ENCODE measurements around the gene FOXP1. TPM values are rescaled to one million over a fixed set of nuclear protein-coding genes. Genes with fewer than 3 reads are reported as not detected.

Gene FOXP1
- total RNA-seq, 1 donor from 2014 or later, result 107 TPM

DNA sequence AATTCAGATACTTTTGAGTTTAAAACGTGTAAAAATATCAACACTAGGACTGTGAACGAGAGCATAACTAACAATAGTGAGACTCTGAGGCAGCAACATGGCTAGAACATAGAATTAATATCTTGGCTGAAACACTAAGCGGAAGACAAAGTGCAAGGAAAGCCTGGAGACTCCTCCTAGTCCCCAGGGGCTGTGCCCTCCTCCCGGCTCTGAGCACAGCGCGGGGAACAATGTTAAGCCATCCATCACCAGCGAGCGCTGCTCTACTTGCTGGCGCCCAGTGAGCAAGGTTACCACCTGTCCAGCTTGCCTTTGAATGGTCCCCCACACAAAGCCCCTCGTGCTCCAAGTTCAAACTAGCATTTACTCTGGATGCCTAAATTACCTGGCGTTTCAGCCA, 436.9 kb downstream of the FOXP1 start:
- H3K27ac ChIP-seq (ENCODE audit: low read depth, low read length), result no peak overlapping the region
- H3K4me2 ChIP-seq (ENCODE audit: low read length), result no peak overlapping the region
- DNase-seq (ENCODE audit: low read depth), result no peak
- no peaks in the 10 kb centered on the region for H3K27me3 ChIP-seq (ENCODE audit: insufficient read depth, low read length)
- Mint-ChIP-seq H3K36me3 (ENCODE audit: low read depth, unreplicated experiment) (peaks cover 11% of the 10 kb centered on the region), H3K4me1 (ENCODE audit: low read depth, unreplicated experiment) (peaks cover 36% of the 10 kb centered on the region), H3K4me3 (ENCODE audit: unreplicated experiment) (no peak overlapping the region), H3K27ac (ENCODE audit: unreplicated experiment) (no peak overlapping the region), H3K27me3 (ENCODE audit: low read depth, unreplicated experiment) (no peaks in the 10 kb centered on the region), H3K9me3 (ENCODE audit: unreplicated experiment) (no peaks in the 10 kb centered on the region)
- no peak for FAIRE-seq
- peaks cover 7% of the 10 kb centered on the region for H3K79me2 ChIP-seq (ENCODE audit: insufficient read depth, low read length)
- H3K4me1 ChIP-seq (ENCODE audit: insufficient read depth, low read length), result peaks cover 9% of the 10 kb centered on the region
- no peak overlapping the region for H3K9ac ChIP-seq (ENCODE audit: low read length)
- no peak overlapping the region for H2AFZ ChIP-seq (ENCODE audit: low read depth, low read length)
- no peaks in the 10 kb centered on the region for H3K36me3 ChIP-seq (ENCODE audit: insufficient read depth, low read length)
- TF ChIP-seq EZH2 (IDR thresholded peaks at IDR 0.05; ENCODE audit: insufficient read depth, low read length), result no peak
- TF ChIP-seq, protein P1, sequence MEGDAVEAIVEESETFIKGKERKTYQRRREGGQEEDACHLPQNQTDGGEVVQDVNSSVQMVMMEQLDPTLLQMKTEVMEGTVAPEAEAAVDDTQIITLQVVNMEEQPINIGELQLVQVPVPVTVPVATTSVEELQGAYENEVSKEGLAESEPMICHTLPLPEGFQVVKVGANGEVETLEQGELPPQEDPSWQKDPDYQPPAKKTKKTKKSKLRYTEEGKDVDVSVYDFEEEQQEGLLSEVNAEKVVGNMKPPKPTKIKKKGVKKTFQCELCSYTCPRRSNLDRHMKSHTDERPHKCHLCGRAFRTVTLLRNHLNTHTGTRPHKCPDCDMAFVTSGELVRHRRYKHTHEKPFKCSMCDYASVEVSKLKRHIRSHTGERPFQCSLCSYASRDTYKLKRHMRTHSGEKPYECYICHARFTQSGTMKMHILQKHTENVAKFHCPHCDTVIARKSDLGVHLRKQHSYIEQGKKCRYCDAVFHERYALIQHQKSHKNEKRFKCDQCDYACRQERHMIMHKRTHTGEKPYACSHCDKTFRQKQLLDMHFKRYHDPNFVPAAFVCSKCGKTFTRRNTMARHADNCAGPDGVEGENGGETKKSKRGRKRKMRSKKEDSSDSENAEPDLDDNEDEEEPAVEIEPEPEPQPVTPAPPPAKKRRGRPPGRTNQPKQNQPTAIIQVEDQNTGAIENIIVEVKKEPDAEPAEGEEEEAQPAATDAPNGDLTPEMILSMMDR (IDR thresholded peaks at IDR 0.05; ENCODE audit: insufficient read depth, low read depth, low read length), result no peak
- H4K20me1 ChIP-seq (ENCODE audit: insufficient read depth, low read length), result peaks cover 16% of the 10 kb centered on the region
- no peak overlapping the region for H3K4me3 ChIP-seq (ENCODE audit: insufficient read depth, low read depth, low read length)
- no peaks in the 10 kb centered on the region for H3K9me3 ChIP-seq (ENCODE audit: insufficient read depth, low read depth, low read length)

DNA sequence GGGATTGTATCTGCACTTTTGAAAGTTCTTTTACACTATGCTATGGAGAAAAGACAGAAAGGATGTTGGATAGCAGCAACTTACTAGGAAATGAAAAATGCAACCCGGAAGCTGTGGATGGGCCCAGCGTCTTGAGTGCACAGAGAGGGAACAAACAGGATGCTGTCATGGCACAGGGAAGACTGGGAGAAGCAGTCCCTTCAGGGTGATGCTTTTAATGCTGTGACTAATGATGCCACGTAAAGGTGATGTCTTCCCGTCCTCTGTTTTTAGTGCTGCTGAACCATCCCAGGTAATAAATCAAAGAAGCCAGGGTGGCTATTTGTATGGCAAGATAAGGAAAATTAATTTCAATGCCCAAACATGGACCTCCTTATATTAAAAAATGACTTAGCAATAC, 437.6 kb downstream of the FOXP1 start:
- H2AFZ ChIP-seq (ENCODE audit: low read depth, low read length), result no peak overlapping the region
- H3K27me3 ChIP-seq (ENCODE audit: insufficient read depth, low read length), result no peaks in the 10 kb centered on the region
- no peak overlapping the region for H3K27ac ChIP-seq (ENCODE audit: low read depth, low read length)
- H3K4me2 ChIP-seq (ENCODE audit: low read length), result no peak overlapping the region
- peaks cover 15% of the 10 kb centered on the region for H3K36me3 Mint-ChIP-seq (ENCODE audit: low read depth, unreplicated experiment)
- no peaks in the 10 kb centered on the region for H3K36me3 ChIP-seq (ENCODE audit: insufficient read depth, low read length)
- no peaks in the 10 kb centered on the region for H3K9me3 Mint-ChIP-seq (ENCODE audit: unreplicated experiment)
- H3K4me3 Mint-ChIP-seq (ENCODE audit: unreplicated experiment), result no peak overlapping the region
- peaks cover 39% of the 10 kb centered on the region for H3K4me1 Mint-ChIP-seq (ENCODE audit: low read depth, unreplicated experiment)
- H3K27ac Mint-ChIP-seq (ENCODE audit: unreplicated experiment), result no peak overlapping the region
- TF ChIP-seq, protein P1 (IDR thresholded peaks at IDR 0.05; ENCODE audit: insufficient read depth, low read depth, low read length), result no peak
- no peak for TF ChIP-seq EZH2 (IDR thresholded peaks at IDR 0.05; ENCODE audit: insufficient read depth, low read length)
- H3K9me3 ChIP-seq (ENCODE audit: insufficient read depth, low read depth, low read length), result no peaks in the 10 kb centered on the region
- no peak overlapping the region for H3K9ac ChIP-seq (ENCODE audit: low read length)
- peaks cover 13% of the 10 kb centered on the region for H3K4me1 ChIP-seq (ENCODE audit: insufficient read depth, low read length)
- H3K79me2 ChIP-seq (ENCODE audit: insufficient read depth, low read length), result peaks cover 7% of the 10 kb centered on the region
- DNase-seq (ENCODE audit: low read depth), result no peak
- peaks cover 15% of the 10 kb centered on the region for H4K20me1 ChIP-seq (ENCODE audit: insufficient read depth, low read length)
- no peaks in the 10 kb centered on the region for H3K27me3 Mint-ChIP-seq (ENCODE audit: low read depth, unreplicated experiment)
- FAIRE-seq, result no peak
- no peak overlapping the region for H3K4me3 ChIP-seq (ENCODE audit: insufficient read depth, low read depth, low read length)

DNA sequence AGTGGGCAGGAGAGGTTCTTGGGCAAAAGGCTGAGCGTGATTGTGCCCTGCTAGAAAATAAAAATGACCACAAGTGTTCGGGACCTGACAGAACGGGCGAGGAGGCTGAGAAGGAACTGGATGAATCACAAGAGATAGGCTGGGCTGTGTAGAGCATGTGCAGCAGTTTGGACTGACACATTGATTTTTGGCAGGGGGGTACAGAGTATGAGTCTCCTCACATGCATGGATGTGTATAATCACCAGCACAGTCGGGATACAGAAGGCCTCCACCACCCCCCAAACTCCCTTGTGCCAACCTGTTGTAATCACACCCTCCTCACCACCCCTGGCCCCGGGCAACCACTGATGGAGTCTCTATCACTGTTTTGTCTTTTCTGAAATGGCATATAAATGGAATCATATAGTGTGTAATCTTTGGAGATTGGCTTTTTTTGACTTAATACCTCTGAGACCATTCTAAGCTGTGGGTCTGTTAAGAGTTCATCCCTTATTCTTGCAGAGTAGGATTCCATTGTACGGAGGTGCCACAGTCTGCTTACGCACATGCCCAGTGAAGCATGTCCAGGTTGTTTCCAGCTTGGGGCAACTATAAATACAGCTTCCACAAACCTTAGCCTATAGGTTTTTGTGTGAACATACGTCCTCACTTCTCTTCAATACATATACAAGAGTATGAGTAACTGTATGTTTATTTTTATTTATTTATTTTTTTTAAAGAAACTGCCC, 438.8 kb downstream of the FOXP1 start:
- Histone ChIP-seq H3K79me2 (ENCODE audit: insufficient read depth, low read length) (peaks cover 7% of the 10 kb centered on the region), H3K4me1 (ENCODE audit: insufficient read depth, low read length) (peaks cover 4% of the 10 kb centered on the region), H3K9me3 (ENCODE audit: insufficient read depth, low read depth, low read length) (no peaks in the 10 kb centered on the region), H2AFZ (ENCODE audit: low read depth, low read length) (no peak overlapping the region), H3K27ac (ENCODE audit: low read depth, low read length) (no peak overlapping the region), H4K20me1 (ENCODE audit: insufficient read depth, low read length) (peaks cover 15% of the 10 kb centered on the region), H3K27me3 (ENCODE audit: insufficient read depth, low read length) (no peaks in the 10 kb centered on the region), H3K4me2 (ENCODE audit: low read length) (no peak overlapping the region), H3K9ac (ENCODE audit: low read length) (no peak overlapping the region), H3K36me3 (ENCODE audit: insufficient read depth, low read length) (no peaks in the 10 kb centered on the region), H3K4me3 (ENCODE audit: insufficient read depth, low read depth, low read length) (no peak overlapping the region)
- H3K4me1 Mint-ChIP-seq (ENCODE audit: low read depth, unreplicated experiment), result peaks cover 28% of the 10 kb centered on the region
- peak; percentile 55 for DNase-seq (ENCODE audit: low read depth)
- no peaks in the 10 kb centered on the region for H3K27me3 Mint-ChIP-seq (ENCODE audit: low read depth, unreplicated experiment)
- H3K4me3 Mint-ChIP-seq (ENCODE audit: unreplicated experiment), result peak overlapping the region; percentile 5
- H3K27ac Mint-ChIP-seq (ENCODE audit: unreplicated experiment), result peak overlapping the region; percentile 37
- no peak for FAIRE-seq
- peaks cover 15% of the 10 kb centered on the region for H3K36me3 Mint-ChIP-seq (ENCODE audit: low read depth, unreplicated experiment)
- TF ChIP-seq, protein P1 (IDR thresholded peaks at IDR 0.05; ENCODE audit: insufficient read depth, low read depth, low read length), result no peak
- no peak for TF ChIP-seq EZH2 (IDR thresholded peaks at IDR 0.05; ENCODE audit: insufficient read depth, low read length)
- H3K9me3 Mint-ChIP-seq (ENCODE audit: unreplicated experiment), result no peaks in the 10 kb centered on the region

Data from astrocyte (in vitro differentiated cells and primary cell).